SU-DHL-6 (cell line): ENCODE results near the gene CINP.

Experiments
- EZH2phosphoT487 ChIP-seq: fragments of 200-600 bp; sonication (generic), shearing (Covaris generic); conservative IDR thresholded peaks from 2 replicates; pipeline ENCODE4 v1.6.1; 2018; ENCODE audit warnings: mild to moderate bottlenecking, antibody characterized with exemption, low read length, moderate library complexity, mixed read lengths
- TF ChIP-seq, protein P1 (sequence below): fragments of 200-600 bp; sonication (generic); IDR thresholded peaks from one replicate; pipeline ENCODE4 v1.5.1; 2017; ENCODE audit warnings: antibody characterized with exemption, mild to moderate bottlenecking, low read length, moderate library complexity; ENCODE audit not compliant: insufficient read depth, poor library complexity, severe bottlenecking

DNA sequence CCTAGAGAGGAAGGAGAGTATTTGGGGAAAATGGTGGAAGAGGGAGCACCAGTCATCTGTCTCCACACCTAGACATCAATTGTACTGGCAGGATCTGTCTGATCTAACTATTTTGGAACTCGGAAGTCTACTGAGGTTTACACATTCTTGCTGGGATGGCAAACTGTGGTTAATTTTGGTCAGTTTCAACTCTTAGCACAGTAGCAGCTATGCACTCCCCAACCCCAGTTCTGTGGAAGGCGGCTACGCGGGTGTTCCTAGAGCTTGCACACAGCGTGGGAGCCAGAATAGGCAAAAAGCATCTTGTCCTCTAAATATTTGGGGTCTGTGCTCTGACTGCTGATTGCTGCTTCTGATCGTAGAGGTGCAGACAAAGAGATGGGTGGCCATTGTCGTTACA is 33.8 kb upstream of the CINP start:
- TF ChIP-seq, protein P1, sequence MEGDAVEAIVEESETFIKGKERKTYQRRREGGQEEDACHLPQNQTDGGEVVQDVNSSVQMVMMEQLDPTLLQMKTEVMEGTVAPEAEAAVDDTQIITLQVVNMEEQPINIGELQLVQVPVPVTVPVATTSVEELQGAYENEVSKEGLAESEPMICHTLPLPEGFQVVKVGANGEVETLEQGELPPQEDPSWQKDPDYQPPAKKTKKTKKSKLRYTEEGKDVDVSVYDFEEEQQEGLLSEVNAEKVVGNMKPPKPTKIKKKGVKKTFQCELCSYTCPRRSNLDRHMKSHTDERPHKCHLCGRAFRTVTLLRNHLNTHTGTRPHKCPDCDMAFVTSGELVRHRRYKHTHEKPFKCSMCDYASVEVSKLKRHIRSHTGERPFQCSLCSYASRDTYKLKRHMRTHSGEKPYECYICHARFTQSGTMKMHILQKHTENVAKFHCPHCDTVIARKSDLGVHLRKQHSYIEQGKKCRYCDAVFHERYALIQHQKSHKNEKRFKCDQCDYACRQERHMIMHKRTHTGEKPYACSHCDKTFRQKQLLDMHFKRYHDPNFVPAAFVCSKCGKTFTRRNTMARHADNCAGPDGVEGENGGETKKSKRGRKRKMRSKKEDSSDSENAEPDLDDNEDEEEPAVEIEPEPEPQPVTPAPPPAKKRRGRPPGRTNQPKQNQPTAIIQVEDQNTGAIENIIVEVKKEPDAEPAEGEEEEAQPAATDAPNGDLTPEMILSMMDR: no peak
- TF ChIP-seq EZH2phosphoT487: no peak
